Sigmoid colon (tissue), 7 donors: ENCODE data around the gene EVA1C. TPM values are rescaled to one million over a fixed set of nuclear protein-coding genes. Genes with fewer than 3 reads are reported as not detected.

ENCODE experiments used
- DNase-seq: peaks from one replicate; pipeline ENCODE4 v3.0.0-alpha.2; 2019
- H3K27ac ChIP-seq, 4 donors: fragments of 200-600 bp; sonication (generic); one replicate each; pipeline ENCODE4 v1.5.1; 2016 to 2019; ENCODE audit warnings: mild to moderate bottlenecking in 1 of 4
- H3K27me3 ChIP-seq, 3 donors: fragments of 200-600 bp; sonication (generic); one replicate each; pipeline ENCODE4 v1.5.1; 2019; ENCODE audit warnings: mild to moderate bottlenecking in 1 of 3
- H3K36me3 ChIP-seq, 4 donors: fragments of 200-600 bp; sonication (generic); one replicate each; pipeline ENCODE4 v1.5.1; 2016 to 2019
- H3K4me1 ChIP-seq, 4 donors: fragments of 200-600 bp; sonication (generic); one replicate each; pipeline ENCODE4 v1.5.1; 2017 to 2019
- H3K4me3 ChIP-seq, 4 donors: fragments of 200-600 bp; sonication (generic); one replicate each; pipeline ENCODE4 v1.5.1; 2017 to 2019; ENCODE audit warnings: mild to moderate bottlenecking in 2 of 4, moderate library complexity in 1 of 4
- H3K9me3 ChIP-seq, 4 donors: fragments of 200-600 bp in 3 of 4; sonication (generic) in 3 of 4; one replicate each; pipeline versions ENCODE4 v1.5.1 to v1.6.1; 2013 to 2019
- EP300 ChIP-seq, 4 donors: sonication (generic); formaldehyde crosslinking; IDR thresholded peaks; one replicate each; pipeline ENCODE4 v1.6.1; 2017; ENCODE audit warnings: antibody characterized with exemption in 4 of 4
- POLR2A ChIP-seq, 2 donors: fragments of 450-650 bp; IDR thresholded peaks; one replicate each; pipeline ENCODE4 v1.6.1; 2016; ENCODE audit warnings: antibody characterized with exemption in 2 of 2, mild to moderate bottlenecking in 2 of 2, moderate library complexity in 2 of 2
- POLR2AphosphoS5 ChIP-seq, 4 donors: sonication (generic); formaldehyde crosslinking; IDR thresholded peaks; one replicate each; pipeline ENCODE4 v1.6.1; 2017; ENCODE audit warnings: antibody characterized with exemption in 4 of 4
- WGBS, 2 donors: extraction: QIAGEN DNeasy Blood & Tissue Kit; methylation state at CpG; one replicate each; pipeline ENCODE4 v1.1.7; 2013; 5-methylcytosine and 5-hydroxymethylcytosine counted together
- intact Hi-C: fragments of 100-400 bp; cut with DNase I; formaldehyde crosslinking; loops from one replicate; pipeline ENCODE4 v1.15.1; 2023
- polyA plus RNA-seq, 3 donors: library from polyadenylated mRNA; stranded (reverse); fragments of 200-250 nt; gene quantifications; one replicate each; pipeline ENCODE4 v1.2.3, GENCODE V29; 2013
- total RNA-seq, 4 donors: library from RNA; depleted of rRNA; stranded (reverse); fragments of >200 nt; gene quantifications; one replicate each; pipeline ENCODE4 v1.1.0, GENCODE V29; 2016
- TF ChIP-seq, protein P1 (sequence below), 4 experiments: fragments of 450-650 bp in 3 of 4; fragments of 200-600 bp in 1 of 4; IDR thresholded peaks; one replicate each; pipeline ENCODE4 v1.5.1; 2016 to 2019; ENCODE audit warnings: antibody characterized with exemption in 4 of 4, mild to moderate bottlenecking in 3 of 4, moderate library complexity in 2 of 4
- donor health status: healthy with polysubstance abuse.
- donor health status: Bipolar disorder and iron deficiency.
- donor health status: healthy.

The EVA1C gene
- total and polyA plus RNA-seq, 7 donors = 3.5 to 53.8 (median 32.1) TPM

DNA sequence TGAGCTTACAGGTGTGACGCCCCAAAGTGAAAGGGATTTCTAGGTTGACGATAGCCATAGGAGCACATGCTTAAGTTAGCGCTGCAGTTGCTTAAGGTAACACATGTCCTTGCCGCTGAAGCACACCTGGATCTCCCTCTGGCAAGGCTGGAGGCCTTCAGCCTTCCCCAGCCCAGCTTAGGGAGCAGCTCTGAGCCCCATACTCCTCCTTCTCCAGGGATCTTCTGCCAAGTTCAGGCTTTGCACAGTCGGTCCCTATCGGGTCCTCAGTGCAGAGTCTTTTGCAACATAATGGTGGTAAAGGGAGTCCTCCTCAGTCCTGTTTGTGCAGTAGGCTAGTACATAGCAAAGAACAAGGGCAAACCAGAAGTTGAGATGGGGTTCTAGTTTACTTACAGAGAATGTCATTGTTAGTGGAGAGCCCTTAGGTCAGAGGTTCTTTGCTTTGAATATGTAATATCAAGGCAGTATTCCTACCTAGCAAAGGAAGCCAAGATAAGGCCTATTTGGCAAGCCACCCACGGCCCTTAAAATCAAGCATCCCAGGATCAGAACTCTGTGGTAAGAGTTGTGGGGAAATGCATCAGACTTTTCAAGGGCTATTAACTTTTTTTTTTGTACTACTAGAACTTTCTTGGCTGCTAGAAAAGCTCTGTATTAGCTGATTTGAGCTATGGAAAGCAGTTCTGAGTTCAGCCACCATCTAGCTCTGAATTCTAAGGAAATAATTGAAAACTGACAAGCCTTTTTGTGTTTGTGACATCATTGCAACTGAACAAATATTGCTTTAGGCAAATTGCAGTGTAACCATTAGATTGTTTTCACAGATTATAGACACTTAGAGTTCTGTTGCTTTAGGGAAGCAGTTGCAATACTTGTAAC, 1.4 kb downstream of the EVA1C start:
- WGBS, 2 donors = 21 to 66% methylated on average over 7 of the region's 7 CpGs
- Histone ChIP-seq H3K36me3 (peaks cover 0 to 7% (median 2%) of the 10 kb centered on the region in 4 donors), H3K4me3 (peak overlapping the region; percentile 70 to 83 (median 80)), H3K9me3 (no peaks in the 10 kb centered on the region), H3K4me1 (peaks cover 0 to 40% (median 26%) of the 10 kb centered on the region in 4 donors), H3K27ac (peak overlapping the region; percentile 95 to 98 (median 96)), H3K27me3 (no peaks in the 10 kb centered on the region)
- TF ChIP-seq EP300 (IDR thresholded peaks at IDR 0.05) (no peak), POLR2AphosphoS5 (IDR thresholded peaks at IDR 0.05) (peak in 2 of 4 donors; percentile 3 to 24)
- peak; percentile 81 for DNase-seq
- intact Hi-C loops = loop anchor here (1.0 to 10.0 kb wide), 5 partner anchors 43 to 358 kb away; partner anchors contain the start of genes CFAP298 and PAXBP1

DNA sequence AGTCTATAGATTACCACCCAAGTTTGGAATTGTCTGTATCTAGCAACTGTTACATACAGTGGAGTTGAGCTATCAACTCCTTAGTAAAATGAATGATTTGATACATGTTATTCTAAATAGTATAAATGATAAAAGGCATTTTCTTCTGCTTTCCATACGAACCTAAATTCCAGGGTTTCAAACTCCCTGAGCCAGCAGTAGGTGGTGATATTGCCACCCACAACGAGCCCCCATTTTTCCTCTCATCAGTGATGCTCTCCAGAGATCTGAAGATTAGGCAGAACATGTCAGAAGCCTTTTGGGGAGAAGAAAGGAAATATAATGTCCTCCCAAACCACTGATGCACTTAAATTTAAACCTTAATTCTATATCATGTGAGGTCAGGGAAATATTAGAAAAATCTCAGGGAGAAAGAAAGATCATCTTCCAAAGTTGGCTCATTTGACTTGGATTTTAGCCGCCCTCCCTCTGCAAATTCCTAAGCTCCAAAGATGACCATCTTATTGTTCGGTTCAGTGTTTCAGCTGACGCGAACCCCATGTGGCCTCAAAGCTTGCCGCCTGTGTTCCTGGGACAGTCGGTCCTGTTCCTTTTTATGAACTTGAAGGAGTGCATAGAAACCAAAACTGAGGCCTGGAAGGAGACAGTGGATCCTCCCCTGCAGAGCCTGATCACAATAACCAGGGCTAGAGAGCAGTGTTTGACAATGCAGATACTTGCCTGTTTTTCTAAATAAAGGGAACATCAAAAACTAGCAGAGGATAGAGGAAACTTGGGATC, 2.3 kb downstream of the EVA1C start:
- peak overlapping the region in 1 of 4 donors; percentile 78 for H3K4me3 ChIP-seq
- peak in 1 of 4 donors; percentile 20 for TF ChIP-seq POLR2AphosphoS5 (IDR thresholded peaks at IDR 0.05)
- TF ChIP-seq POLR2A (IDR thresholded peaks at IDR 0.05) = no peak
- TF ChIP-seq EP300 (IDR thresholded peaks at IDR 0.05) = no peak
- TF ChIP-seq, protein P1, sequence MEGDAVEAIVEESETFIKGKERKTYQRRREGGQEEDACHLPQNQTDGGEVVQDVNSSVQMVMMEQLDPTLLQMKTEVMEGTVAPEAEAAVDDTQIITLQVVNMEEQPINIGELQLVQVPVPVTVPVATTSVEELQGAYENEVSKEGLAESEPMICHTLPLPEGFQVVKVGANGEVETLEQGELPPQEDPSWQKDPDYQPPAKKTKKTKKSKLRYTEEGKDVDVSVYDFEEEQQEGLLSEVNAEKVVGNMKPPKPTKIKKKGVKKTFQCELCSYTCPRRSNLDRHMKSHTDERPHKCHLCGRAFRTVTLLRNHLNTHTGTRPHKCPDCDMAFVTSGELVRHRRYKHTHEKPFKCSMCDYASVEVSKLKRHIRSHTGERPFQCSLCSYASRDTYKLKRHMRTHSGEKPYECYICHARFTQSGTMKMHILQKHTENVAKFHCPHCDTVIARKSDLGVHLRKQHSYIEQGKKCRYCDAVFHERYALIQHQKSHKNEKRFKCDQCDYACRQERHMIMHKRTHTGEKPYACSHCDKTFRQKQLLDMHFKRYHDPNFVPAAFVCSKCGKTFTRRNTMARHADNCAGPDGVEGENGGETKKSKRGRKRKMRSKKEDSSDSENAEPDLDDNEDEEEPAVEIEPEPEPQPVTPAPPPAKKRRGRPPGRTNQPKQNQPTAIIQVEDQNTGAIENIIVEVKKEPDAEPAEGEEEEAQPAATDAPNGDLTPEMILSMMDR (IDR thresholded peaks at IDR 0.05) = peak in 2 of 4 experiments; percentile 15 to 23
- DNase-seq = no peak
- peaks cover 0 to 7% (median 2%) of the 10 kb centered on the region in 4 donors for H3K36me3 ChIP-seq
- peak overlapping the region; percentile 95 to 98 (median 96) for H3K27ac ChIP-seq
- H3K27me3 ChIP-seq = no peaks in the 10 kb centered on the region
- intact Hi-C loops = loop anchor here (1.0 to 10.0 kb wide), 4 partner anchors 43 to 358 kb away; partner anchors contain the start of genes CFAP298 and PAXBP1
- 72 to 79% methylated on average over 8 of the region's 8 CpGs for WGBS, 2 donors
- peaks cover 0 to 40% (median 26%) of the 10 kb centered on the region in 4 donors for H3K4me1 ChIP-seq
- H3K9me3 ChIP-seq = no peaks in the 10 kb centered on the region

DNA sequence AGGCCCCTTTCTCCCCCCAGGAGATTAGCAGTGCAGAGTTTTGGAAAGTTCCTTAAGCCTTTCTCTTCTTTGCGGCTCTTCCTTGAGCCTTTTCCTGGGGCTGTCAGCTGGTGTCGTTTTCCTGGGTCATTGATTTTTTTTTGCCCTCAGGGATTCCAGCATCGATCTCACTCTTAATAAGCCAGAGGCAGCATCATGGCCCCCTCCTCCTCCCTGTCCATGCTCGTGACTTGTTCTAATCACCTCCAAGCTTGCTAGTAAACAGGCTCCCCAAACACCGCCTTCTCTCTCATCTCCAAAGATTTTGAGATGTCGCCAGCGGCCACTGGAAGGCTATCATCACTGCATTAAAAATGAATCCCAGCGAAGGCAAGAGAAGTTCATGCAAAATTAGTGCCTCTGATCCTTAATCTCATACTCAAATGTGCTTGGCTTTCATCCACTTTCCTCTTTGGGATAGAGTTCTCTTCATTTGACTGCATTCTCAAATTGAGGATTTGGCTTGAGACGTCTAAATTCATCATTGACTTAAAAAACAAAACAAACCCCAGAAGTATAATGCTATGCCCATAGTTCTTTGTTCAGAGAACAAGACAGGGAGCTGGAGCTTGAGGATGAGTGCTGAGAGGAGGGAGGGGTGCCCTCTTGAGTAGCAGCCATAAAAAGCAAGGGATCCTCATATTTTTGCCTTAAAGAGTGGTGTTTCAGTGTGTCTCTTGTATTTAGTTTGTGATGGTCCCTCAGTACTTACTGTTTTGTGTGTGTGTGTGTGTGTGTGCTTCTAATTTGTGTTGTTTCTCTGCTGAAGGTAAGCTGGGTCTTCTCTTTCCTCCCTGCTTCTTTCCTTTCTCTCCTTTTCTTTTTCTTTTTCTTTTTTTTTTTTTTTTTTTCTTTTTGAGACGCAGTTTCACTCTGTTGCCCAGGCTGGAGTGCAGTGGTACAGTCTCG, 3.2 kb downstream of the EVA1C start:
- TF ChIP-seq, protein P1 (IDR thresholded peaks at IDR 0.05) = no peak
- TF ChIP-seq EP300 (IDR thresholded peaks at IDR 0.05) (no peak), POLR2A (IDR thresholded peaks at IDR 0.05) (no peak), POLR2AphosphoS5 (IDR thresholded peaks at IDR 0.05) (no peak)
- WGBS, 2 donors = 88 to 92% methylated on average over 11 of the region's 11 CpGs
- H3K9me3 ChIP-seq = no peaks in the 10 kb centered on the region
- peaks cover 0 to 40% (median 25%) of the 10 kb centered on the region in 4 donors for H3K4me1 ChIP-seq
- DNase-seq = no peak
- H3K27me3 ChIP-seq = no peaks in the 10 kb centered on the region
- H3K36me3 ChIP-seq = peaks cover 0 to 7% (median 2%) of the 10 kb centered on the region in 4 donors
- peak overlapping the region in 1 of 4 donors; percentile 78 for H3K4me3 ChIP-seq
- H3K27ac ChIP-seq = peak overlapping the region in 2 of 4 donors; percentile 96 to 98
- intact Hi-C loops = loop anchor here (10.0 kb wide), 1 partner anchor 99 kb away; no protein-coding TSS in a partner anchor

DNA sequence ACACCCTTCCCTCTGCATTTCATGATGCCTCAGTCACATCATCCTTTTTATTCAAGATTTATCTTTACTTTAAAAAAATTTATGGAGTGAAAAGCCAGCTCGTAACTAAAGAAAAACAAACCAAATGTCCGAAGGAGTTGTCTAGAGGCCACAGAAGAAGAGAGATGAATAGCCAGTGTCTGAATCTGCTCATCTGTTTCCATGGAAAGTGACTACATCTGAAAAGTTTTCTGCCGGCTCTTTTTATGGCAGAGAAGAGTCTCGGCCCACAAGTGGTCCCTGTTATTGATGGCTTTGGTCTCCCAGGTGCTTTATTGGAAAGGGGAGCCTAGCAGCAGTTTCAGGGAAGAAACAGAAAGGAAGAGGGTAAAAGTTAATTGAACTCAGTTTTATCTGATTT, 5.6 kb downstream of the EVA1C start:
- Histone ChIP-seq H3K4me1 (peaks cover 0 to 30% (median 14%) of the 10 kb centered on the region in 4 donors), H3K4me3 (no peak overlapping the region), H3K27me3 (no peaks in the 10 kb centered on the region), H3K9me3 (no peaks in the 10 kb centered on the region), H3K36me3 (peaks cover 0 to 7% (median 2%) of the 10 kb centered on the region in 4 donors), H3K27ac (no peak overlapping the region)
- TF ChIP-seq EP300 (IDR thresholded peaks at IDR 0.05) = no peak
- no peak for TF ChIP-seq POLR2A (IDR thresholded peaks at IDR 0.05)
- TF ChIP-seq POLR2AphosphoS5 (IDR thresholded peaks at IDR 0.05) = no peak
- TF ChIP-seq, protein P1 (IDR thresholded peaks at IDR 0.05) = no peak
- 78 to 82% methylated on average over 4 of the region's 4 CpGs for WGBS, 2 donors
- intact Hi-C loops = loop anchor here (10.0 kb wide), 1 partner anchor 97 kb away; no protein-coding TSS in a partner anchor
- DNase-seq = no peak
